IMR-90 (cell line): ENCODE results near the gene DPP10. TPM values are rescaled to one million over a fixed set of nuclear protein-coding genes. Genes with fewer than 3 reads are reported as not detected.

Experiments used
- ATAC-seq: fragments of 200-7000 bp; cut with Tn5 transposase; 2 replicates; pipeline ENCODE4 v1.9.1; 2020; ENCODE audit warnings: low read depth, mild to moderate bottlenecking, moderate library complexity
- BruUV-seq: library from RNA; stranded (reverse); fragments of 400-500 nt; replicated peaks from 2 replicates; lab custom pipeline; 2021; lab: Mats Ljungman, UMichigan
- CTCF ChIA-PET: fragments of 300-600 bp; formaldehyde crosslinking; extraction: SDS; loops from one replicate; lab custom pipeline; 2021; ENCODE audit warnings: antibody characterized with exemption; lab: Yijun Ruan, JAX
- POLR2A ChIA-PET: fragments of 300-600 bp; sonication (Branson Sonifier 250); formaldehyde crosslinking; loops from one replicate; lab custom pipeline; 2022; ENCODE audit warnings: antibody characterized with exemption; ENCODE audit not compliant: unreplicated experiment; lab: Charles Lee
- DNase-seq: peaks from one replicate; pipeline ENCODE4 v3.0.0; 2013
- H2AFZ ChIP-seq: replicated peaks from 2 replicates; pipeline ENCODE3; 2013; ENCODE audit warnings: low read length, mild to moderate bottlenecking; ENCODE audit not compliant: poor library complexity
- H2AK5ac ChIP-seq: 2 replicates; pipeline ENCODE4 v1.6.1; 2013; ENCODE audit warnings: low read depth, low read length, inconsistent platforms
- H2AK9ac ChIP-seq: replicated peaks from 2 replicates; pipeline ENCODE3; 2013; ENCODE audit warnings: mild to moderate bottlenecking, low read depth, low read length, moderate library complexity; ENCODE audit not compliant: poor library complexity
- H2BK120ac ChIP-seq: 2 replicates; pipeline ENCODE4 v1.6.1; 2013; ENCODE audit warnings: low read depth, low read length, inconsistent platforms
- H2BK15ac ChIP-seq: 3 replicates; pipeline ENCODE4 v1.6.1; 2013; ENCODE audit warnings: low read depth, low read length, inconsistent platforms
- H2BK20ac ChIP-seq: 2 replicates; pipeline ENCODE4 v1.6.1; 2013; ENCODE audit warnings: low read depth, mild to moderate bottlenecking, inconsistent platforms, low read length, moderate library complexity
- H2BK5ac ChIP-seq: 2 replicates; pipeline ENCODE4 v1.6.1; 2013; ENCODE audit warnings: mild to moderate bottlenecking, low read depth, low read length, inconsistent platforms; ENCODE audit not compliant: poor library complexity, severe bottlenecking
- H3K14ac ChIP-seq: replicated peaks from 2 replicates; pipeline ENCODE4 v1.6.1; 2013; ENCODE audit warnings: low read depth, low read length, inconsistent platforms
- H3K18ac ChIP-seq: 2 replicates; pipeline ENCODE4 v1.6.1; 2013; ENCODE audit warnings: low read depth, low read length, control low read depth
- H3K23ac ChIP-seq: 2 replicates; pipeline ENCODE4 v1.6.1; 2013; ENCODE audit warnings: low read depth, low read length, inconsistent platforms
- H3K27ac ChIP-seq: 2 replicates; pipeline ENCODE4 v1.5.1; 2013; ENCODE audit warnings: mild to moderate bottlenecking, control low read depth, low read length; ENCODE audit not compliant: insufficient read depth
- H3K27me3 ChIP-seq: 2 replicates; pipeline ENCODE4 v1.6.1; 2013; ENCODE audit warnings: low read length; ENCODE audit not compliant: control insufficient read depth, insufficient read depth
- H3K36me3 ChIP-seq: 2 replicates; pipeline ENCODE4 v1.6.1; 2013; ENCODE audit warnings: low read length, mixed read lengths; ENCODE audit not compliant: control insufficient read depth, insufficient read depth
- H3K4ac ChIP-seq: 2 replicates; pipeline ENCODE4 v1.6.1; 2013; ENCODE audit warnings: low read depth, low read length, inconsistent platforms
- H3K4me1 ChIP-seq: 2 replicates; pipeline ENCODE4 v1.6.1; 2013; ENCODE audit warnings: low read length, mixed read lengths; ENCODE audit not compliant: control insufficient read depth, insufficient read depth
- H3K4me2 ChIP-seq: 2 replicates; pipeline ENCODE4 v1.6.1; 2013; ENCODE audit warnings: low read depth, mild to moderate bottlenecking, control low read depth, low read length, moderate library complexity
- H3K4me3 ChIP-seq: 2 replicates; pipeline ENCODE4 v1.5.1; 2013; ENCODE audit warnings: low read depth, mild to moderate bottlenecking, control low read depth, low read length, moderate library complexity; ENCODE audit not compliant: insufficient read depth
- H3K56ac ChIP-seq: 2 replicates; pipeline ENCODE4 v1.6.1; 2013; ENCODE audit warnings: low read length, inconsistent platforms; ENCODE audit not compliant: insufficient read depth; ENCODE audit errors: extremely low read depth
- H3K79me1 ChIP-seq, 2 experiments: 2 replicates each; pipeline ENCODE4 v1.6.1; 2013; ENCODE audit warnings: low read length in 2 of 2, inconsistent platforms in 1 of 2, low read depth in 1 of 2
- H3K9ac ChIP-seq: 2 replicates; pipeline ENCODE4 v1.6.1; 2013; ENCODE audit warnings: low read depth, low read length, control low read depth
- H3K9me1 ChIP-seq: 2 replicates; pipeline ENCODE4 v1.6.1; 2013; ENCODE audit warnings: low read length, inconsistent platforms; ENCODE audit not compliant: insufficient read depth
- H3K9me3 ChIP-seq: 2 replicates; pipeline ENCODE4 v1.6.1; 2013; ENCODE audit warnings: low read length; ENCODE audit not compliant: control insufficient read depth, insufficient read depth
- H4K20me1 ChIP-seq: 2 replicates; pipeline ENCODE4 v1.6.1; 2013; ENCODE audit warnings: low read length, inconsistent platforms; ENCODE audit not compliant: insufficient read depth
- H4K5ac ChIP-seq: 2 replicates; pipeline ENCODE4 v1.6.1; 2013; ENCODE audit warnings: mild to moderate bottlenecking, low read depth, low read length, control low read depth
- H4K8ac ChIP-seq, 2 experiments: 2 replicates each; pipeline ENCODE4 v1.6.1; 2013; ENCODE audit warnings: low read depth in 2 of 2, low read length in 2 of 2, control low read depth in 1 of 2, inconsistent platforms in 1 of 2
- H4K91ac ChIP-seq: 2 replicates; pipeline ENCODE4 v1.6.1; 2013; ENCODE audit warnings: low read depth, low read length, inconsistent platforms; ENCODE audit not compliant: insufficient read depth
- BHLHE40 ChIP-seq: fragments of 150-350 bp; IDR thresholded peaks from 2 replicates; pipeline ENCODE4 v1.6.1; 2016; ENCODE audit warnings: mild to moderate bottlenecking, low read depth, low read length
- CEBPB ChIP-seq: IDR thresholded peaks from 2 replicates; pipeline ENCODE4 v1.6.1; 2012; ENCODE audit warnings: low read depth, low read length, improper control_type of control experiment
- CHD1 ChIP-seq: IDR thresholded peaks from 2 replicates; pipeline ENCODE4 v1.6.1; 2012; ENCODE audit warnings: low read depth, low read length, improper control_type of control experiment
- FOS ChIP-seq: fragments of 150-350 bp; IDR thresholded peaks from 2 replicates; pipeline ENCODE4 v1.6.1; 2016; ENCODE audit warnings: low read depth, low read length
- MAFK ChIP-seq: IDR thresholded peaks from 2 replicates; pipeline ENCODE4 v1.6.1; 2012; ENCODE audit warnings: low read depth, low read length, improper control_type of control experiment
- MAZ ChIP-seq: IDR thresholded peaks from 2 replicates; pipeline ENCODE4 v1.6.1; 2012; ENCODE audit warnings: low read depth, mild to moderate bottlenecking, low read length, improper control_type of control experiment, moderate library complexity, borderline replicate concordance
- MXI1 ChIP-seq: IDR thresholded peaks from 2 replicates; pipeline ENCODE4 v1.6.1; 2012; ENCODE audit warnings: low read depth, mild to moderate bottlenecking, low read length, moderate library complexity, borderline replicate concordance
- NFE2L2 ChIP-seq: fragments of 150-350 bp; IDR thresholded peaks from 2 replicates; pipeline ENCODE4 v1.6.1; 2016; ENCODE audit warnings: low read depth, mild to moderate bottlenecking, low read length
- POLR2A ChIP-seq: IDR thresholded peaks from 2 replicates; pipeline ENCODE4 v1.6.1; 2012; ENCODE audit warnings: mild to moderate bottlenecking, low read depth, low read length
- RAD21 ChIP-seq: IDR thresholded peaks from 2 replicates; pipeline ENCODE4 v1.6.1; 2012; ENCODE audit warnings: low read length, improper control_type of control experiment
- RFX5 ChIP-seq: IDR thresholded peaks from 2 replicates; pipeline ENCODE4 v1.8.0; 2012; ENCODE audit warnings: low read depth, mild to moderate bottlenecking, low read length, moderate library complexity
- USF2 ChIP-seq: fragments of 150-350 bp; IDR thresholded peaks from 2 replicates; pipeline ENCODE4 v1.6.1; 2017; ENCODE audit warnings: mild to moderate bottlenecking, antibody characterized with exemption, low read length, low read depth
- WGBS, 2 experiments: methylation state at CpG; one replicate each; pipeline versions ENCODE4 v1.1.5 to v1.1.7; 2013; ENCODE audit warnings: missing lambda C conversion rate in 2 of 2; ENCODE audit not compliant: insufficient read length in 1 of 2; ENCODE audit errors: extremely low coverage in 2 of 2; 5-methylcytosine and 5-hydroxymethylcytosine counted together
- dilution Hi-C: fragments of 300-500 bp; cut with HindIII; formaldehyde crosslinking; loops from one replicate; pipeline ENCODE4 v1.14.3; 2018; ENCODE audit warnings: low sequenced_read_pairs; ENCODE audit not compliant: unreplicated experiment
- in situ Hi-C: fragments of 300-500 bp; cut with MboI; formaldehyde crosslinking; loops from 3 replicates; pipeline ENCODE4 v1.14.3; 2019; ENCODE audit warnings: low sequenced_read_pairs, inconsistent platforms, mixed read lengths
- intact Hi-C: fragments of 100-400 bp; cut with micrococcal nuclease; formaldehyde crosslinking; loops from 2 replicates; pipeline ENCODE4 v1.10.0; 2022
- polyA plus RNA-seq, 3 experiments: library from polyadenylated mRNA; depleted of rRNA; stranded (reverse); fragments of >200 nt; gene quantifications; 2 replicates each; pipeline ENCODE4 v1.2.3, GENCODE V29; 2012; ENCODE audit warnings: low replicate concordance in 1 of 3
- total RNA-seq: library from RNA; depleted of rRNA; stranded (reverse); fragments of >200 nt; gene quantifications from 2 replicates; pipeline ENCODE4 v1.2.3, GENCODE V29; 2012
- TF ChIP-seq, protein P1 (sequence below): conservative IDR thresholded peaks from 2 replicates; pipeline ENCODE4 v1.5.1; 2012; ENCODE audit warnings: mild to moderate bottlenecking, low read depth, low read length, improper control_type of control experiment

The DPP10 gene
- total and polyA plus RNA-seq, 2 of the 4 experiments (the other 2 are of a cell fraction) = not detected

DNA sequence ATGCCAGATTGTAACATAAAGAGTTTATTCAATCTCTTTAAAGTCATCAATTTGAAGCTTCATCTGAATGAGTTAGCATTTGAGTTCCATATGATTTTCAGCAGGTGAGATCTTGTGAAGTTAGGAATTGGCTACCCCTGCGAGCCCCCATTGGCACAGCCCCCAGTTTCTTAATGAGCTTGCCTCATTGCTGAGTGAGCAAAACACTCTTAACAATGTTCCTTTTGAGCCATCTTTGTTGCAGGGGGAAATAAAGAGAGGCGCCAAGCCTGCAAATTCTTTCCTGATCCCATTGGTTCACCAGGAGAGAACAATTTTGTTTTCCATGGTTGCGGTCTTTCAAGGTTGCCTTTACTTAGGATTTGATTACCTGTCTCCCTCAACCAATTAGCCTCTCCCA lies 18.7 kb downstream of the DPP10 start:
- WGBS, 2 experiments = no CpG with 5 or more reads among the region's 3 CpGs
- Histone ChIP-seq H3K79me1 (no peaks in the 10 kb centered on the region), H3K56ac (no peak overlapping the region), H4K5ac (no peak overlapping the region), H2BK5ac (no peak overlapping the region), H3K9me1 (no peaks in the 10 kb centered on the region), H2AK9ac (no peak overlapping the region), H3K9me3 (no peaks in the 10 kb centered on the region; the same call in 1 of the 2 replicates), H2AK5ac (no peak overlapping the region), H3K9ac (no peak overlapping the region), H2BK15ac (no peak overlapping the region), H3K4me3 (no peak overlapping the region), H3K23ac (no peak overlapping the region), H3K4me1 (no peaks in the 10 kb centered on the region), H3K4me2 (no peak overlapping the region), H4K91ac (no peak overlapping the region), H4K8ac (no peak overlapping the region), H3K14ac (no peak overlapping the region), H2BK20ac (no peak overlapping the region), H3K27ac (no peak overlapping the region), H3K27me3 (no peaks in the 10 kb centered on the region), H2BK120ac (no peak overlapping the region), H3K4ac (no peak overlapping the region), H4K20me1 (no peaks in the 10 kb centered on the region), H3K18ac (no peak overlapping the region), H2AFZ (no peak overlapping the region), H3K36me3 (no peaks in the 10 kb centered on the region)
- DNase-seq (no peak), ATAC-seq (no peak)
- TF ChIP-seq CHD1 (no peak), USF2 (no peak), NFE2L2 (no peak), RAD21 (no peak), MAFK (no peak), POLR2A (no peak), MAZ (no peak), FOS (no peak), MXI1 (no peak), CEBPB (no peak), RFX5 (no peak), BHLHE40 (no peak)
- TF ChIP-seq, protein P1, sequence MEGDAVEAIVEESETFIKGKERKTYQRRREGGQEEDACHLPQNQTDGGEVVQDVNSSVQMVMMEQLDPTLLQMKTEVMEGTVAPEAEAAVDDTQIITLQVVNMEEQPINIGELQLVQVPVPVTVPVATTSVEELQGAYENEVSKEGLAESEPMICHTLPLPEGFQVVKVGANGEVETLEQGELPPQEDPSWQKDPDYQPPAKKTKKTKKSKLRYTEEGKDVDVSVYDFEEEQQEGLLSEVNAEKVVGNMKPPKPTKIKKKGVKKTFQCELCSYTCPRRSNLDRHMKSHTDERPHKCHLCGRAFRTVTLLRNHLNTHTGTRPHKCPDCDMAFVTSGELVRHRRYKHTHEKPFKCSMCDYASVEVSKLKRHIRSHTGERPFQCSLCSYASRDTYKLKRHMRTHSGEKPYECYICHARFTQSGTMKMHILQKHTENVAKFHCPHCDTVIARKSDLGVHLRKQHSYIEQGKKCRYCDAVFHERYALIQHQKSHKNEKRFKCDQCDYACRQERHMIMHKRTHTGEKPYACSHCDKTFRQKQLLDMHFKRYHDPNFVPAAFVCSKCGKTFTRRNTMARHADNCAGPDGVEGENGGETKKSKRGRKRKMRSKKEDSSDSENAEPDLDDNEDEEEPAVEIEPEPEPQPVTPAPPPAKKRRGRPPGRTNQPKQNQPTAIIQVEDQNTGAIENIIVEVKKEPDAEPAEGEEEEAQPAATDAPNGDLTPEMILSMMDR = no peak
- intact Hi-C loops = no loop called here
- ChIA-PET POLR2A (interaction anchor here (0.6 kb wide), 1 partner anchor 122 kb away, joined by 4 read pairs; no protein-coding TSS in a partner anchor), CTCF (no interaction called here)
- no TSS peak for BruUV-seq
- dilution Hi-C loops = no loop called here
- in situ Hi-C loops = no loop called here
